K562 (cell line): ENCODE data around the gene RESP18. TPM values are rescaled to one million over a fixed set of nuclear protein-coding genes. Genes with fewer than 3 reads are reported as not detected.

Experiments used
- CCAR2 ChIP-seq: fragments of 200-400 bp; formaldehyde crosslinking; IDR thresholded peaks from 2 replicates; pipeline ENCODE4 v1.6.1; 2017; ENCODE audit warnings: mild to moderate bottlenecking, low read depth, low read length
- MAFK ChIP-seq: IDR thresholded peaks from 2 replicates; pipeline ENCODE4 v1.6.1; 2011; ENCODE audit warnings: low read length, improper control_type of control experiment
- MAZ ChIP-seq, 2 experiments: fragments of 450-650 bp in 1 of 2; sonication (generic) in 1 of 2; formaldehyde crosslinking; IDR thresholded peaks in 1 of 2; conservative IDR thresholded peaks in 1 of 2; 2 replicates each; pipeline versions ENCODE4 v1.4.0 to v1.5.0; 2020; ENCODE audit warnings: mild to moderate bottlenecking in 1 of 2, missing genetic modification reagents in 1 of 2
- MTA3 ChIP-seq: fragments of 450-650 bp; formaldehyde crosslinking; IDR thresholded peaks from 2 replicates; pipeline ENCODE4 v1.6.1; 2017; ENCODE audit warnings: mild to moderate bottlenecking, borderline replicate concordance
- SUPT5H ChIP-seq: fragments of 450-650 bp; IDR thresholded peaks from 2 replicates; pipeline ENCODE4 v1.6.1; 2016
- TOE1 ChIP-seq, 2 experiments: fragments of 450-650 bp in 1 of 2; sonication (generic) in 1 of 2; formaldehyde crosslinking in 1 of 2; IDR thresholded peaks; 2 replicates each; pipeline versions ENCODE4 v1.7.1 to v1.8.0; 2016 to 2022; ENCODE audit warnings: borderline replicate concordance in 2 of 2, mild to moderate bottlenecking in 2 of 2, antibody characterized with exemption in 1 of 2, inconsistent platforms in 1 of 2, low read depth in 1 of 2, missing genetic modification reagents in 1 of 2, moderate library complexity in 1 of 2
- ZNF318 ChIP-seq, 2 experiments: fragments of 450-650 bp; IDR thresholded peaks; 2 replicates each; pipeline ENCODE4 v1.6.1; 2016; ENCODE audit warnings: mild to moderate bottlenecking in 2 of 2, borderline replicate concordance in 1 of 2, low read depth in 1 of 2, moderate library complexity in 1 of 2
- polyA plus RNA-seq, 8 experiments: library from polyadenylated mRNA; depleted of rRNA in 4 of 8; stranded (reverse) in 5 of 8; unstranded in 3 of 8; fragments of >200 nt; fragmentation: Nextera tagmentation in 2 of 8; fragmentation: Illumina TruSeq in 1 of 8; extraction: Ambion mirVana in 2 of 8; extraction: Trizol in 1 of 8; gene quantifications; 2 replicates each; pipeline versions ENCODE4 v1.2.1 to v1.2.3, GENCODE V29; 2011 to 2014; ENCODE audit warnings: inconsistent platforms in 1 of 8, missing spikeins in 1 of 8
- total RNA-seq, 7 experiments: library from RNA; depleted of rRNA in 6 of 7; stranded (reverse); fragments of >200 nt in 6 of 7; fragmentation: Illumina TruSeq in 2 of 7; extraction: Trizol in 2 of 7; gene quantifications; 2 replicates each; pipeline versions ENCODE4 v1.2.1 to v1.2.3, GENCODE V29; 2011 to 2021; ENCODE audit warnings: low replicate concordance in 1 of 7
- TF ChIP-seq, protein P1 (sequence below): sonication (generic); formaldehyde crosslinking; IDR thresholded peaks from 2 replicates; pipeline ENCODE4 v1.8.0; 2022; ENCODE audit warnings: mild to moderate bottlenecking, missing genetic modification reagents

The RESP18 gene
- total and polyA plus RNA-seq, 9 of the 15 experiments (the other 6 are each of a cell fraction or from before 2014, with no cell fraction given), result not detected

- TF ChIP-seq ZNF318 (IDR thresholded peaks at IDR 0.05; ENCODE audit: borderline replicate concordance in 1 of 2, low read depth in 1 of 2) (no peak), TOE1 (IDR thresholded peaks at IDR 0.05; ENCODE audit: borderline replicate concordance) (no peak), TOE1 (CRISPR knock-in tag; IDR thresholded peaks at IDR 0.05; ENCODE audit: borderline replicate concordance, low read depth) (no peak), SUPT5H (no peak), MTA3 (peak; percentile 29; the same call in 1 of the 2 replicates), MAZ (CRISPR knock-in tag; conservative IDR thresholded peaks at IDR 0.05 in 1 of 2, IDR thresholded peaks at IDR 0.05 in 1 of 2) (peak in 1 of 2 experiments; percentile 70; a peak in 2 of 4 replicates), CCAR2 (no peak), MAFK (no peak)
- TF ChIP-seq, protein P1, sequence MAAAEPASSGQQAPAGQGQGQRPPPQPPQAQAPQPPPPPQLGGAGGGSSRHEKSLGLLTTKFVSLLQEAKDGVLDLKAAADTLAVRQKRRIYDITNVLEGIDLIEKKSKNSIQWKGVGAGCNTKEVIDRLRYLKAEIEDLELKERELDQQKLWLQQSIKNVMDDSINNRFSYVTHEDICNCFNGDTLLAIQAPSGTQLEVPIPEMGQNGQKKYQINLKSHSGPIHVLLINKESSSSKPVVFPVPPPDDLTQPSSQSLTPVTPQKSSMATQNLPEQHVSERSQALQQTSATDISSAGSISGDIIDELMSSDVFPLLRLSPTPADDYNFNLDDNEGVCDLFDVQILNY (CRISPR knock-in tag), result no peak
Observed at GRCh38 chr2:219298759-219299371, 33.7 kb downstream of the RESP18 start (continued).
